MCF 10A (cell line): ENCODE measurements around the gene SMTNL1. TPM values are rescaled to one million over a fixed set of nuclear protein-coding genes. Genes with fewer than 3 reads are reported as not detected.

Source experiments
- BruUV-seq: library from RNA; stranded (reverse); fragments of 400-500 nt; replicated peaks from 2 replicates; lab custom pipeline; 2021; lab: Mats Ljungman, UMichigan
- CTCF ChIA-PET: fragments of 300-600 bp; sonication (Branson Sonifier 250); formaldehyde crosslinking; extraction: SDS; loops from one replicate; lab custom pipeline; 2021; ENCODE audit warnings: antibody characterized with exemption, inconsistent platforms; lab: Yijun Ruan, JAX
- POLR2A ChIA-PET: fragments of 300-600, 350-650 bp; sonication (Branson Sonifier 250); formaldehyde crosslinking; extraction: SDS; loops from one replicate; lab custom pipeline; 2020; ENCODE audit warnings: antibody characterized with exemption, inconsistent platforms; lab: Yijun Ruan, JAX
- DNase-seq: peaks from one replicate; pipeline ENCODE4 v3.0.0-alpha.2; 2018; ENCODE audit not compliant: unreplicated experiment
- H3K27ac Mint-ChIP-seq: one replicate; pipeline ENCODE4 v1.8.0; 2022; ENCODE audit warnings: mild to moderate bottlenecking, low read depth, mixed read lengths; ENCODE audit not compliant: unreplicated experiment
- H3K27me3 Mint-ChIP-seq: one replicate; pipeline ENCODE4 v1.8.0; 2022; ENCODE audit warnings: mixed read lengths; ENCODE audit not compliant: insufficient read depth, unreplicated experiment
- H3K36me3 Mint-ChIP-seq: one replicate; pipeline ENCODE4 v1.8.0; 2022; ENCODE audit warnings: mild to moderate bottlenecking, moderate library complexity, mixed read lengths; ENCODE audit not compliant: insufficient read depth, unreplicated experiment
- H3K4me1 Mint-ChIP-seq: one replicate; pipeline ENCODE4 v1.8.0; 2022; ENCODE audit warnings: mixed read lengths; ENCODE audit not compliant: insufficient read depth, unreplicated experiment
- H3K4me3 Mint-ChIP-seq: one replicate; pipeline ENCODE4 v1.8.0; 2022; ENCODE audit warnings: mild to moderate bottlenecking, moderate library complexity, mixed read lengths; ENCODE audit not compliant: unreplicated experiment
- H3K9me3 Mint-ChIP-seq: one replicate; pipeline ENCODE4 v1.8.0; 2022; ENCODE audit warnings: mixed read lengths; ENCODE audit not compliant: unreplicated experiment
- CTCF ChIP-seq: fragments of 200-600 bp; IDR thresholded peaks from one replicate; pipeline ENCODE4 v1.8.0; 2022; ENCODE audit warnings: antibody characterized with exemption, mild to moderate bottlenecking; ENCODE audit not compliant: unreplicated experiment
- intact Hi-C: fragments of 100-400 bp; cut with micrococcal nuclease; formaldehyde crosslinking; loops from 2 replicates; pipeline ENCODE4 v1.14.1; 2022
- total RNA-seq: library from RNA; stranded (reverse); gene quantifications from 2 replicates; pipeline ENCODE4 v1.2.3, GENCODE V29; 2022

The SMTNL1 gene
- total RNA-seq, 1 experiment from 2014 or later, result not detected

- DNase-seq, result no peak
- no peak overlapping the region for H3K27ac Mint-ChIP-seq
- TF ChIP-seq CTCF, result no peak
- H3K27me3 Mint-ChIP-seq, result no peaks in the 10 kb centered on the region
- no peak overlapping the region for H3K4me3 Mint-ChIP-seq
- H3K9me3 Mint-ChIP-seq, result no peaks in the 10 kb centered on the region
- peaks cover 8% of the 10 kb centered on the region for H3K4me1 Mint-ChIP-seq
- ChIA-PET POLR2A (interaction anchor here (1.0 to 1.1 kb wide), 2 partner anchors 68 to 75 kb away, joined by 3 to 4 read pairs; no protein-coding TSS in a partner anchor), CTCF (interaction anchor here (0.8 to 2.7 kb wide), 6 partner anchors 9 to 143 kb away, joined by 3 to 18 read pairs (median 9); no protein-coding TSS in a partner anchor)
- BruUV-seq, result no TSS peak
- H3K36me3 Mint-ChIP-seq, result no peaks in the 10 kb centered on the region
- intact Hi-C loops, result no loop called here
These were observed 35.0 kb upstream of the SMTNL1 start for GRCh38 chr11:57502376-57502775.

- Mint-ChIP-seq H3K4me1 (peaks cover 8% of the 10 kb centered on the region), H3K27me3 (no peaks in the 10 kb centered on the region), H3K27ac (no peak overlapping the region), H3K4me3 (no peak overlapping the region), H3K9me3 (no peaks in the 10 kb centered on the region), H3K36me3 (no peaks in the 10 kb centered on the region)
- CTCF ChIA-PET, result interaction anchor here (0.6 to 2.7 kb wide), 7 partner anchors 9 to 154 kb away, joined by 3 to 18 read pairs (median 6); no protein-coding TSS in a partner anchor
- intact Hi-C loops, result no loop called here
- no TSS peak for BruUV-seq
- POLR2A ChIA-PET, result no interaction called here
- no peak for DNase-seq
- no peak for TF ChIP-seq CTCF
These were observed 34.5 kb upstream of the SMTNL1 start for GRCh38 chr11:57502870-57503269.

DNA sequence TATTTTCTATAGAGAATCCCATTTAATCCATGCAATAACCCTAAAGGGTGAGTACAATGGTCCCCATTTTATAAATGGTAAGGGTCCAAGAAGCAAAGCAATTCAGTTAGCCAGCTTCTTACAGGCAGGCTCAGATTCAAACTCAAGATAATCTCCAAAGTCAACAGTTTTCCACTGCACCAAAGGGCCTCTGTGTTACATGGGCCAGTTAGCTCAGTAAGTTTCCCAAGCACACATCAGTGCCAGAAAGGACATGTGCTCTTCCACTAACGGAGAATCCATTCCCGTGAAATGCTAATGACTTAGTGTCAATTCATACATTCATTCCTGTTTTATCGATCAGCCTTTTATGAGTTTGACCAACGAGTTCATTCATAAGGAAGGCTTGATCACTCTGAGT is 32.9 kb upstream of the SMTNL1 start:
- CTCF ChIA-PET, result interaction anchor here (0.7 to 3.0 kb wide), 4 partner anchors 11 to 47 kb away, joined by 4 to 30 read pairs (median 11); no protein-coding TSS in a partner anchor
- POLR2A ChIA-PET, result interaction anchor here (0.6 kb wide), 1 partner anchor 1287 kb away, joined by 3 read pairs; no protein-coding TSS in a partner anchor
- no peak for TF ChIP-seq CTCF
- no TSS peak for BruUV-seq
- Mint-ChIP-seq H3K27me3 (no peaks in the 10 kb centered on the region), H3K36me3 (no peaks in the 10 kb centered on the region), H3K4me3 (no peak overlapping the region), H3K9me3 (no peaks in the 10 kb centered on the region), H3K4me1 (peaks cover 8% of the 10 kb centered on the region), H3K27ac (no peak overlapping the region)
- intact Hi-C loops, result no loop called here
- no peak for DNase-seq

- TF ChIP-seq CTCF, result no peak
- no peaks in the 10 kb centered on the region for H3K9me3 Mint-ChIP-seq
- POLR2A ChIA-PET, result interaction anchor here (0.8 kb wide), 1 partner anchor 23 kb away, joined by 3 read pairs; no protein-coding TSS in a partner anchor
- H3K27ac Mint-ChIP-seq, result no peak overlapping the region
- H3K4me3 Mint-ChIP-seq, result no peak overlapping the region
- BruUV-seq, result no TSS peak
- no peaks in the 10 kb centered on the region for H3K36me3 Mint-ChIP-seq
- no peaks in the 10 kb centered on the region for H3K27me3 Mint-ChIP-seq
- no peak for DNase-seq
- CTCF ChIA-PET, result interaction anchor here (0.6 to 3.0 kb wide), 5 partner anchors 12 to 138 kb away, joined by 3 to 30 read pairs (median 4); no protein-coding TSS in a partner anchor
- intact Hi-C loops, result no loop called here
- H3K4me1 Mint-ChIP-seq, result no peaks in the 10 kb centered on the region
These were observed 30.9 kb upstream of the SMTNL1 start for GRCh38 chr11:57506522-57506921.
